Measurements from ENCODE around the gene IGFLR1. TPM values are rescaled to one million over a fixed set of nuclear protein-coding genes. Genes with fewer than 3 reads are reported as not detected.

The IGFLR1 gene
- total and polyA plus RNA-seq, 2 of the 8 experiments (the other 6 are each of a cell fraction or from before 2014, with no cell fraction given) = 8.4 to 28.9 TPM

- TF ChIP-seq FOSL1 (IDR thresholded peaks at IDR 0.05; ENCODE audit: insufficient read depth, low read depth, low read length) (no peak), RBBP5 (IDR thresholded peaks at IDR 0.05; ENCODE audit: borderline replicate concordance, low read depth, low read length) (no peak), CHD2 (IDR thresholded peaks at IDR 0.05; ENCODE audit: low read length) (no peak; the same call in 1 of the 2 replicates), TAF7 (optimal IDR thresholded peaks at IDR 0.05; ENCODE audit: borderline replicate concordance, low read depth, low read length) (no peak), JUN (IDR thresholded peaks at IDR 0.05; ENCODE audit: low read depth, low read length) (no peak), KDM4A (IDR thresholded peaks at IDR 0.05; ENCODE audit: low read depth, low read length, severe bottlenecking) (peak; percentile 68), E2F6 (IDR thresholded peaks at IDR 0.05) (peak; percentile 77)
Observed at GRCh38 chr19:35744430-35745327, 2.4 kb upstream of the IGFLR1 start (continued).

Measured in H1 (cell line).